GM18520 (cell line): ENCODE results near the gene MTA3.

Experiments
- ATAC-seq: cut with Tn5 transposase; IDR thresholded peaks from one replicate; pipeline ENCODE4 v1.9.1; 2021; ENCODE audit not compliant: unreplicated experiment

Gene MTA3

GRCh38 chr2:42659609-42660008, 91.2 kb downstream of the MTA3 start:
- no peak for ATAC-seq

GRCh38 chr2:42663106-42663780, 94.8 kb downstream of the MTA3 start:
- peak; percentile 80 for ATAC-seq

- ATAC-seq: peak; percentile 13
Measured at GRCh38 chr2:42663828-42664227, 95.4 kb downstream of the MTA3 start.

DNA sequence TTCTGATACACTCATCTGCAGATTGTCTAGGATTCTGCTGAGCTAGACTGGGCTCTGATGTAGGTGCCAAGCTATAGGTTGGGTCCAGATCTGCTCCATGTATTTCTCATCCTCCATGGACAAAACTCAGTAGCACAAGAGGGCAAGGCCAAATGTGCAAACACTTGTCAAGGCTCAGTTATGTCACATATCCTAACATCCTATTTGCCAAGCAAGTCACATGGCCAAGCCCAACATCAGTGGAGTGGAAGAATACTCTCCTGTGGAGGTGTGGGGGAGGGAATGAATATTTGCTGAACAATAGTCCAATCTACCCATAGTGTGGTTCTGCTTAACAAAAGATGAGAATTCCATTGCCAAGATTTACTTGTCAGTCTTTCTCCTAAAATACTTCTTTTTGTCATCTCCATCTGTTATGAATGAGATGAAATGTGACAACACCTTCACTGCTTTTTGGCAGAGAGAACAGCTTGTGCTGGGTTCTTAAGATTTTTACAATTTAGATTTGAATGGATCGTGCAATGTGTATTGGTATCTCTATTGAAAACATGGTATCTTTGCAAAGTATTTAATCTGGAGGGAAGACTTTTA, 105.7 kb downstream of the MTA3 start:
- ATAC-seq: no peak

DNA sequence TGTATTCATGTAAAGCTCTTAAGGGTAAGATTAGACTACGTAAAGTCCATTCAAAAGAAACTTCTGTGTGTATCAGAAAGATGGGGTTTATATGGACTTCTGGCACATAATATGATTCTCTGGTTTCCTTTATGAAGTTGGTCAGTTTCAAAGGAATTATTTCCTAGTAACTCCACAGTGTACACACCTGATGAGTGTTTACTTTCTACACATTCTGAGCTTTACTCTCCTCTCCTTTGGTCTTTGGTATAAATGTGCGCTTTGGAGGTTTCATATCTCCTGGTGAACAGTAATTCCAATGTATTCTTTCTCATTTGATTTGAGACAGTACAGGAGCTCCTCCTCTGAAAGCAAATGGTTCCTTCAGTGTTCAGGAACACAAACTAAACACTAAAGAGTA, 107.4 kb downstream of the MTA3 start:
- ATAC-seq: no peak

- ATAC-seq: no peak
Measured at GRCh38 chr2:42685303-42685702, 116.9 kb downstream of the MTA3 start.

DNA sequence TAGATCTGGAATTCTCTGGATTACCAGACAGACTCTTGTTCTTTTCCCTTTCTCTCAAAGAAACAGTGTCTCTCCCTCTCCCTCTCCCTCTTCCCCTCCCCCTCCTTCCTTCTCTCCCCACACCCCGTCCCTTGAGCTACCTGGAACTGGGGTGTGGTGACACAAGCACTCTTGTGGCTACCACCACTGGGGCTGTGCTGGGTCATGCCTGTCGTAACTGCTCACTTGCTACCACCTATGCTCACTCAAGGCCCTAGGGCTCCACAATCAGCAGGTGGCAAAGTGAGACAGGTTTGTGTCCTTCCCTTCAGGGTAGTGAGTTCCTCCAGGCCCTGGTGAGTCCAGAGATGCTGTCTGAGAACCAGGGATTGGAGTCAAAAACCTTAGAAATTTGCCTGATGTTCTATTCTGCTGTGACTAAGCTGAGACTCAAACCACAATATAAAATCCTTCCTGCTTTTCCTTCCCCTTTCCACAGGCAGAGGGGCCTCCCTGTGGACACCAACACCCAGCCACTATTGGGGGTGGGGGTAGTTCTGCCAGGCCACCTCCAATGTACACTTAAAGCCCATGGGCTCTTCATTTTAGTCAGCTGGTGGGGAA, 124.7 kb downstream of the MTA3 start:
- no peak for ATAC-seq

- no peak for ATAC-seq
Measured at GRCh38 chr2:42693688-42694479, 125.5 kb downstream of the MTA3 start.

- ATAC-seq: no peak
Measured at GRCh38 chr2:42696987-42697386, 128.6 kb downstream of the MTA3 start.

DNA sequence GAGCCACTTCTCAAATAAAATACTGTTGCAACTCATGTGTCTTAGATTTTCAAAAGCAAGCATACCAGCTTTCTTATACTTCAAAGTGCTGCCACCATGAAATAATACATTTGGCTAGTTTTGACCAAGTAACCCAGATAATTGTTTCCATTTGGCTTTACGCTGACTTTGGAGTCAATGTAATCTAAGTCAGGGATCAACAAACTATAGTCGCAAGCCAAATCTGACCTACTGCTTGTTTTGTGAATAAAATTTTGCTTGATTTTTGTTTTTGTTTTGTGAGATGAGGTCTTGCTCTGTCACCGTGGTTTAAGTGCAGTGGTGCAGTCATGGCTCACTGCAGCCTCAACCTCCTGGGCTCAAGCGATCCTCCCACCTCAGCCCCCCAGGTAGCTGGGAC, 130.5 kb downstream of the MTA3 start:
- ATAC-seq: no peak

DNA sequence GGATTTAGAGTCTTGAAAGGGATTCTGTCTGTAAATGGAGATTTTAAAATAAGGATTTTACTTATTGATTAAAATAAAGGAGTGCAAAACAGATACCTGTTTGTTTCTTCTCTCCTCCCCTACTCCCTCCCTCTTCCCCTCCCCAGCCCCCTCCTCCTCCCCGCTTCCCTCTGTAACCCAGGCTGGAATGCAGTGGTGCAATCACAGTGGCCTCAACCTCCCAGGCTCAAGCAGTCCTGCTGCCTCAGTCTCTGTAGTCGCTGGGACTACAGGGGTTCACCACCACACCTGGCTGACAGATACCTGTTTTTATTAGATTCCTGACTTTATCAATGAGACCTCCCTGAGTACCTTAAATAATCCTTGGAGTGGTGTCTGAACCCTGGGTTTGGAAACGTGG, 138.4 kb downstream of the MTA3 start:
- ATAC-seq: no peak

GRCh38 chr2:42708179-42708578, 139.7 kb downstream of the MTA3 start:
- no peak for ATAC-seq

DNA sequence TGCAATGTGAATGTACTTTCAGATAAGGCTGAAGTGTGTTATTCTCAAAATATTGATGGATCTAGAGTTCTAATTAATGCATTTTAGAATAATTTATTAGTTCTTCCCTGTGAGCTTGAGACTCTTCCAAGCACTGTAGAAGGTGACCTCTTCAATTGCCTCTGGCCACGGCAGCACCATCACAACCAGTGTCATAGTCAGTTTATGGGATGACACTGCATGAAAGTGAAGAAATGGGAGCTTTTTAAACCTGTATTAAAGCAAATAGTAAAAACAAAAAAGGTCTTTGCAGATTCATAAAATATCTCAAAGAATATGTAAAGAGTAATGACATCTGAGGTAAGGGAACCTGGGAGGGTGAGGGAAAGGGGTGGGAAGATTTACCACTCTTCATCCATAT, 143.5 kb downstream of the MTA3 start:
- ATAC-seq: no peak

DNA sequence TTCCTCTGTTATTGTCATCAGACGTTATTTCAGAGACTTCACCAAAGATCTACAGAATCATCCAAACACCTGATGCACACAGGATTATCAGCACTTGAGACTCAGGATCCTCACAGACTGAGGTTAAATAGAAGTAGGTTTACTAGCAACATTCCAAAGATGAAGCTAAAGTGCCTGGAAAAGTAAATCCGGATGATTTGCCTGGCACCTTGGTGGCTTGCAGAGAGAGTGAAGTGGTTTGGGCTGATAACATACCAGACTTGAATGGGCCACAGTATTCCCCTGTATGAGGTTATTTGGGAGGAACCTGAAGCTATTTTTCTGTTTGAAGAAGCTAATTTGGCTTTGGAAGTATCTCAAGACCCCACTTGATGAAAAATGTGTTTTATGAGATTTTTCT, 144.5 kb downstream of the MTA3 start:
- no peak for ATAC-seq

DNA sequence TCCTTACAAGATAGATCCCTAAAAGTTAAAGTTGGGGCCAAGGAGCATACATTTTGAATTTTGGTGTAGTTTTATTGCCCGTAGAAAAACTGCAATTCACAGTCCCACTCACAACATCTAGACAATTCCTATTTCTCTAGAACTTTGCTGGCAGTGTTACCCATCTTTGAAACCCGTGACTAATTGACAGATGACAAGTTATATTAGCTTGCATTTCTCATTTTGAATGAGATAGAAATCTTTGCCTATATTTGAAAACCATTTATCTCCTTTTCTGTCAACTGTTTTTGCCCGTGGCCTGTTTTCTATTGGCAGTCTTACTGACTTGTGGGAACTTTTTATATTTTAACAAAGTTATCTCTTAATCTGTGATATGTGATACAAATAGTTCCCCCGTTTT, 145.5 kb downstream of the MTA3 start:
- ATAC-seq: no peak

DNA sequence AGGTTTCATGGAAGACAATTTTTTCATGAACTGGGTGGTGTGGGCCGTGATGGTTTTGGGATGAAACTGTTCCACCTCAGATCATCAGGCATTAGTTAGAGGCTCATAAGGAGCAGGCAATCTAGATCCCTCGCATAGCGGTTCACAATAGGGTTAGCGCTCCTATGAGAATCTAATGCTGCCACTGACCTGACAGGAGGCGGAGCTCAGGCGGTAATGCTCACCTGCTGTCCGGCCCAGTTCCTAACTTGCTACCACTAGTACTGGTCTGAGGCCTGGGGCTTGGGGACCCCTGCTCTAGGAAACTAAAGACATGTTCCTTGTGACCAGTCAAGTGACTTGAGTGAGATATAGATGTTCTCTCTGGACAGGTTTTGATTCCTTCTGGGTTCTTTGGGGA, 146.3 kb downstream of the MTA3 start:
- ATAC-seq: no peak

GRCh38 chr2:42721898-42722297, 153.5 kb downstream of the MTA3 start:
- ATAC-seq: no peak

DNA sequence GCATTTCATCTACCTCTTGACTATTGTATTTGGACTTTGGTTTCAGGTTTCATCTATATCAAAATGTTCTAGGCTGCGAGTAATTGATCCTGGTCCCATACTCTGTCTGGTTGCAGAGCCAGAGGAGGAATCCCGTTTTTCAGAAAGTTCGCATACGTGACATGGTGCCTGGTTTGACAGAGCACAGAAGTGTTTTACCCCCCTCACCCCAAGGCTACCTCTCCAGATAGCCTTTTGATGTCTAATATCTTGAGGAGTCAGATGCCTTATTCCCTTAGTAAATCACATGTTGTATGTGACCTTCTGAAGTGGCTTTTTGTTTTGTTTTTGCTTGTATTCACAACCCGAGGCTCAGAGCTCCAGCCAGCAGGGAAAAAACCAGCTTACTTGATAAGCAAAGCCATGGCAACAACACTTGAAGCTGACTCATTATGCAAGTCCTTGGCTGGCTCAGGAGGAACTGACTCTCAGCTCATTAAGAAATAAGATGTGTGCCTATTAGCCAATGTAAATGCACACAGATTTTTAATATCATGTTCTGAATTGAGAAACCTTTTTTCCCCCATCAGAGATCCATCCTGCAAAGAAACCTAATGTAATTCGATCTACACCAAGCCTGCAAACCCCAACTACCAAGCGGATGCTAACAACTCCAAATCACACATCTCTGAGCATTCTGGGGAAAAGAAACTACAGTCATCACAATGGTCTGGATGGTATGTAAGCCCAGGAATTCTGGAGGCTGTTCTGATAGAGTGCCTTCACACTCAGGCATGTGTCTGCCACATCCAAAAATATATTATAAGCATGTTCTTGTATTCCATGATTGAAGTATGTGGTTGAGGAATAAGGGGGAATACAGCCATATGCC, 154.1 kb downstream of the MTA3 start:
- ATAC-seq: peak; percentile 99

DNA sequence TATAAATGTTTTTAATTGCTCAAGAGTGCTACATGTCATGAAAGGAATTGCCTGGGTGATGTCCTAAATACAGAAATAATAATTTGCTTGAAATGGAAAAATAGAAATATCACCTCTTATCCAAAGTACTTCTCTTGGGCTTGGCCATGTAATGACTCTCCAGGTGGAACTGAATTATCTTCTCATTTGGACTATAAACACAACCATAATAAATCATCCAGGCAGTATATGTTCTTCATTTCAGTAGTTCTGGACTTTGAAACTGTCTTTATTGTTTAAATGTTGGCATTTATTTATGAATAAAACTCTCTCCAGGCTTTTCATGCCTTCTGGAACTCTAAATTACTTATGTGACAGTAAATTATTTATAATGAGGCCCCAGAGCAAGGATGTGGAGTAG, 155.0 kb downstream of the MTA3 start:
- no peak for ATAC-seq

DNA sequence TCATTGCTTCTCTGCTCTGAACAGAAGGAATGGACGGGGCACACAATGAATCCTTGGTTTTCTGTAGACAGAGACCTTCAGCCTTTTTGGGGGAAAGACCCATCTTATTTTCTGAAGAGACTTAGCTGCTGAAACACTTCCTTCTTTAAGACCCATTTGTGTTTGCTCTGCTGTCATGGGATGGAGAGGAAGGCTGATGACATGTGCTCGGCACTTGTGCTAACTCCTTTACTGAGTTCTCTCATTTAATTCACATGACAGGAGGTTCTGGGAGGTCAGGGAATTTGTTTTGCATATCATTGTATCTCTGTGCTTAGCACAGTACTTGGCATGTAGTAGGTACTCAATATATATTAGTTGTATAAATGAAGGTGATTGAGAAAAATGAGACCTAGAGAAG, 156.5 kb downstream of the MTA3 start:
- no peak for ATAC-seq

- no peak for ATAC-seq
Measured at GRCh38 chr2:42725657-42726056, 157.2 kb downstream of the MTA3 start.
